GM18498 (cell line): ENCODE results near the gene SPATA31A7.
"Not testable (repeated sequence)": the region's sequence is repeated elsewhere in the genome, so short reads cannot be mapped to it uniquely, and the experiment has no call there.

Experiments used
- ATAC-seq: cut with Tn5 transposase; IDR thresholded peaks from one replicate; pipeline ENCODE4 v1.9.1; 2021; ENCODE audit warnings: mild to moderate bottlenecking, moderate library complexity; ENCODE audit not compliant: unreplicated experiment

SPATA31A7 gene

DNA sequence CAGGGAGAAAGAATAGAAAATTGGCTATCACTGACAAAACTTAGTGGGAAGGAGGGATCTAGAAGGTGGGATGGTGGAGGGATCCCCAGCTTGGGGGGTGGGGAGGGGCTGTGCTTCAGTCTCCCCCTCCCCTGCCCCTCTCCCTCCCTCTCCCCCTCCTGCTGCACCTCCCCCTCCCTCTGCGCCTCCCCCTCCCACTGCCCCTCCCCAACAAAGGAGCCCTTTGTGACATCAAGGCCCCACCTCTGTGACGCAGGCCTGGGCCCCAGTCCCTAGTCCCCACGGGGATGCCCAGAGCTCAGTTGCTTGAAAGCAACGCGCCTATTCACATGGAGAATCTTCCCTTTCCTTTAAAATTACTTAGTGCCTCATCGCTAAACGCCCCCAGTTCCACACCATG lies at the start of gene SPATA31A7:
TSS of gene SPATA31A7 (plus strand) at position 301 of the 400 bp plus-strand sequence. CDS start at position 330, 29 bp downstream.
- not testable (repeated sequence) for ATAC-seq

DNA sequence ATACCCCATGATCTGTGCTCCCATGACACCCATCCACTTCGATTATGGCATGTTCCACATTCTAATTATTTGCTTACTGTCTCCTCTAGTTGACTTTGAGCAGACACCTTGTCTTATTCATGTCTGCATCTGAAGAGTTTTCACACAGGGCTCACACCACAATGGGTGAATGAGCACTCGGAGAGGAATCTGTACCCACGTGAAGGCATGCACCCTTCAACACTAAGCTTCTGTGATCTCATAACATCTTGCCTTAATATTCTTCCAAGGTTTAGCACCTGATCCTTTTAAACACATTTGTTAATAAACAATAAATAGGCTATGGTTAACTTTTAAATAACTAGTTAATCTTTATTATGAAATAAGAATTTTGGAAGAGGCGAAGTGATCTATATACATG lies 36.6 kb downstream of the SPATA31A7 start:
- ATAC-seq: not testable (repeated sequence)
